GM21786 (cell line): ENCODE results near the gene FYN.

Source experiments
- ATAC-seq: cut with Tn5 transposase; IDR thresholded peaks from one replicate; pipeline ENCODE4 v1.9.1; 2021; ENCODE audit not compliant: unreplicated experiment

The FYN gene

DNA sequence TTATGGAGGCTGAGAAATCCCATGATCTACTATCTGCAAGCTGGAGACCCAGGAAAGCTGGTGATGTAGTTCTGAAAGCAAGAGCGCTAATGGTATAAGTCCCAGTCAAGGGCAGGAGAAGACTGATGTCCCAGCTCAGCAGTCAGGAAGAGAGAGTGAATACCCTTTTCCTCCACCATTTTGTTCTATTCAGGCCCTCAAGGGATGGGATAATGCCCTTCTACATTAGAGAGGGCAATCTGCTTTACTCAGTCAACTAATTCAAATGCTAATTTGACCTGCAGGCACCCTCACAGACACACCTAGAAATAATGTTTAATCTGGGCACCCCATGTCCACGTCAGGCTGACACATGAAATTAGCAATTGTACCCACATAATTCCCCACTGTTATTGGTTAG, 10.8 kb upstream of the FYN start:
- no peak for ATAC-seq

DNA sequence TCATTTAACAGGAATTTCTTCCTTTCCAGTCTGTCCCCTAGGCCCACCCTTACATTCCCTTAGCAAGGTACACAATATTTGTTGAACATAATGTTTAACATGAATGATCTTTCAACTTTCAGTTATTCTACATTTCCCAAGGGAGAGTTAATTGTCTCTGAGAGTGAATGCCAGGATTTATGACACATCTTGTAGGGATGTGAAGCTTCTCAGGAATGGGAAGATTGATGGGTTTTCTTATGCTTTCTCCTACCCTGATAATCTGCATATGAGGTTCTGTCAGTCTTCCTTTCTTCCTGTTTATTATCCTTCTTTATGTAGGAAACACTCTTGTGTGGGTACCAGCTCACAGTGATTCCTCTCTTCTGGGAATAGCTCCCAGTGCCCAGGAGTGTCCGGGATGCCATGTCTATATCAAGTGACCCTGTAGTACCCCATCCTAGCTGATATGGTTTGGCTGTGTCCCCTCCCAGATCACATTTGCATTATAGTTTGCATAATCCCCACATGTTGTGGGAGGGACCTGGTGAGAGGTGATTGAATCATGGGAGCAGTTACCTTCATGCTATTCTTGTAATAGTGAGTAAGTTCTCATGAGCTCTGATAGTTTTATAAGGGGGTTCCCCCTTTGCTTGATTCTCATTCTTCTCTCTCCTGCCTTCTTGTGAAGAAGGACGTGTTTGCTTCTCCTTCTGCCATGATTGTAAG, 7.1 kb upstream of the FYN start:
- ATAC-seq: no peak

DNA sequence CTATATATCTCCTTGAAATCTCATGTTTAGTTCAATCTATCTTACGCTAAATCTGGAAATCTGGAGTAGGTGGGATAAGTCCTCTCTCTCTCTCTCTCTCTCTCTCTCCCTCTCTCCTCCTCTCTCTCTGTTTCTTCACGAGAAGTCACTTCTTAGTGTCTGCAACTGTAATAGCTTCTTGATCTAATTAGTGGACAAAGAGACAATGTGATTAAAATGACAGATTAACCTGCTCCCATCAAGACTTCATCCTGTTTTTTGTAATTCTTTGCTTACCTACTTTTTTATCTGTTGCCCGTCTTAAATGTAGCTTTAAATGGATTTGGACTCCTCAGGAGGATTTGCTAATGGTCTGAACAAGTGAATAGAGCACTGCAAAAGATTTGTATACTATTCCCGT, 2.5 kb upstream of the FYN start:
- ATAC-seq: no peak

DNA sequence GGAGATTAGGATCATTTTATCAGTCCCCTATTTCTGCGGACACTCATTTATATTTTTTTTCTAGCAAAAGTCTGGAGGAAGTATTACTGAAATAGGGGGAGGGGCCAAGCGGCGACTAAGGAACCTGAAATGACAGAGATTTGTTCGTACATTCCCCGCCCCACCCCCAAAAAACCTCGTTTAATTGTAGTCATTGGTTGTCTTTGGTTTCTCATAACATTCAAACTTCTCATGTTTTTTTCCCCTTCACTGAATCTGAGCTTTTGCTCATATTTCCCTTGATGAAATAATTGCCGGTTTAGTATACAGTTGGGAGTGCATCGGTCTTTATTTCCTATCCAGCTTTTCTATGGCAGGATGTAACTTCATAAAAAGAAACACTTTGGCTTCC, 768 bp upstream of the FYN start:
- ATAC-seq: no peak

DNA sequence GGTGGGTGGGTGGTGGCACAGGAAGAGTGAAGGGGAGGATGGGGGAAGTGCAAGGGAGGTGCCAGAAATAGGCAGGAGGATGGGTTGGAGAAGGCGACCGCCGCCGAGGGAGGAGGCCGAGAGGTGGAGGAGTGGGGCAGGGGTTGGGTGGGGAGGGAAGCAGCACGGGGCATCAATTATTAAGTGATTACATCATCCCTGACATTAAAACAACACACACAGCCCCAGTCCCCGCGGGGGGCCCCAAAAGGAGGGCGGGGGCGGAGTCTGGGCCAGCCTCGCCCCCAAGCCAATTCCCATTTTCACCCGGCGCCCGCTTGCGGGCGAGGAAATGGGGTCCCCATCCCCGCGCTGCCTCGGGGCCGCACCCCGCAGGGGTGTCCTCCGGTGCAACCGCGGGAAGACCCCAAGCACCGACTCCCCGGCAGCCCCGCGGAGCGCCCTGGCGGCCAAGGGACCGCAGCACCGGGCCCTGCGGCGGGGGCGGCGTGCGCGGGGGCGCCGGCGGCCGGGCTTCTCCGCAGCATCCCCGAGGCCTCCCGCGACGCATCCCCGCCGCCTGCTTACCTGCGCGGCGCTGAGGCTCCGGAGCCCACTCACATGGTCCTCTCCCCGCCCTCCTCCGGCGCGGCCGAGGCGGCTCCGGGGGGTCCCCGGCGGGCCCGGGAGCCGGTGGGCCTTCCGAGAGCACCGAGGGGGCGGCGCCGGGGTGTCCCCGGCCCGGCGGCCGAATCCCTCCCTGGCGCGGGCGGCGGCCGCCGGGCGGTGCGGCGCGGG, 663 bp downstream of the FYN start:
- peak; percentile 11 for ATAC-seq

DNA sequence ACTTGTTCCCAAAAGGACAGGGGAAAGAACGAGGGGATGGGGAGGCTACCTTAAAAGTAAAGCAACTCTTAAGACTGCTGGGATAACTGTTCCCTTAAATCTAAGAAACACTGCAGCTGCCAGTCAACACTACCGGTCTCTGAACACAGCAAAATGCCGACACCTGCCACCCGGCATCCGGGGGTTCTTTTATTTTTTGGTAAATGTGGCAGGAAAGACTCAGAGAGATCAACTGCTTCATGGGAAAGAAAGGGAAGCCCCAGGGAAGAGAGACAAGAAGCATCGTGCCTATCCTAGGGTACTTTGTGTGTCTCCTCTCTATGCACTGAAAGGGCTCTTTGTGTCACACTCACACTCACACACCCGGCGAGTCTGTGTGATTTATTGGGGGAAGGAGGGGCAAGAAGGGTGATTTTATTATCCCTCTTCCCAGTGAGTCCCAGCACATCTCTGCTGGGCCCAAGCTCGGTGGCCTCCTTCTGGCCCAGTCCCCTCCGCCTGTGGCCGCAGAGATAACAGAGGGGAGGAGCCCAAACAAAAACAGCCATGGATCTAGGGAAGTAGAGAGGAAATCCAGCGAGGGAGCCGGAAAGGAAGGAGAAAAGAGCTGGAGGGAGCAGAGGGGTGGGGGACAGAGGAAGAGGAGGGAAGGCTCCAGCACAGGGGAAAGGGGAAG, 1.4 kb downstream of the FYN start:
- no peak for ATAC-seq

DNA sequence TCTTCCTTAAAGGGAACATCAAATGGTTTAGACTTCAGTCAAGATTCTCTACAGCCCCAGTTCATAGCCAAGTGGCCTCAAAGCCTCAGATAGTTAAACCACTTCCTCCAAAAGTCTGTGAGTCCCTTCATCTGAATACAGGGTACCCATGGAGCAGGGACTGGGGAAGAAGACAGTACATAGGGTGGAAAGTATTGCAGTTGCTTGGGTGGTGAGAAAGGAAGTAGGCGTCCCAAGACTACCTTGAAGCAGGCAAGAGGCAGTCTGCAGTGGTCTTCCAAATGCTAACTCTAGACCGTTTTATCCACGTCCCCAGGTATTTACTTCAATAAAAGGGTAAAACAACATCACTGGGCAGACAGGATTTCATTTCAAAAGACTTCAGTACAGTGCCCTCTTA, 2.0 kb downstream of the FYN start:
- no peak for ATAC-seq

DNA sequence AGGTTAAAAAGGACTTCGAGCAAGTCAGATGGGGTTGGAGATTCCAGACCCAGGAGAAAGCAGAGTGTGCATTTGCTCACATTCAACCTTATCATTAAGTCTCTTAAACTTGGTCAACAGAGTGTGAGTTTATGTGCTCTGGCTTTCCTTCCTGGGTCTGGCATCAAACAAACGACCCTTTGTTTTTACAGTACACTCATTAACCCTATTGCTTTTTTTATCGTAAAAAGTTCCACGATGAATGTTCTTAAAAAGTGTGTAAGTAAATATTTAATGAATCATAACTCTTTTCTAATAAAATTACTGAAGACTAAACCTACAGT, 2.5 kb downstream of the FYN start:
- no peak for ATAC-seq

DNA sequence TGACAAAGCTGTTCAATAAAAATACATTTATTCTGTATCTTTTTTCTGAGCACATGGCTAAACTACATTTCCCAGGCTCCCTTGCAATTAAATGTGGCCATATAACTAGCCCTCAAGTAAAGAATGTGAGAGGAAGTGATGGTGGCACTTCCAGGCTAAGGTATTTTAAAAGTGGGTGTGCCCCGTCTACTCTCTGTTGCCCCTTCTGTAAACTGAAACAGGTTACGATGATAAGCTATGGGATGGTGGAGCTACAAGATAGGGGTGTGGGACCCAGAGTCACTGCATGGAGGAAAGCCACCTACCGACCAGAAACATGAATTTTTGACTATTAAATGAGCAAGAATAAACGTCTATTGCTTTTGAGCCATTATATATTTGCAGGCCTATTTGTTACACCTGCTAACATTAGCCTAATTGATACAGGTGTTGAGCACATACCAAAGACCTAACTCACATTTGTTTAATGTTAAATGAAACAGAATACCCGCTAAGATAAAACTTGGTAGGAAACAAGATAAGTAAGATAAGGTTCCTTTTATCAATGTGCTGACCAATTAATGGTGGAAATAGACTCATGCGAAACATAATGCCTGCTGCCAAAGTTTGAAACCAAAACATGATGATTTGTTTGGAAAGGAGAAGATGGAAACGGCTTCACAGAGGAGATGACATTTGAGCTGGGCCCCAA, 3.1 kb downstream of the FYN start:
- no peak for ATAC-seq

DNA sequence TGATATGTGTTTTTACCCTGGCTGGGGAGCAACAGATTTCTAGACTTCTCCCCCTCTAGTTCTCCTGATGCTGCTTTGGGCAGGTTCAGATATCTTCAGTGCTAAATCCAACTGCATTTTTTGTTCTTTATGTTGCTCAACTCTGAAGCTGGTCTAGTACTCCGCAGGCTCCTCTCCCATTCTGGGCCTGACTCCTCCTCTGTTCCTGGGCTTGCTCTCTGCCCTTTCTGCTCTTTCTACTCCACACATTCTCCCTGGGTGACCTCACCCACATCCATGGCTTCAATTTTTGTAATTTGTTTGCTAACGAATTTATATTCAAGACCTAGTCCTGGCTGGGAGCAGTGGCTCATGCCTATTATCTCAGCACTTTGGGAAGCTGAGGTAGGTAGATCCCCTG, 6.4 kb downstream of the FYN start:
- no peak for ATAC-seq

DNA sequence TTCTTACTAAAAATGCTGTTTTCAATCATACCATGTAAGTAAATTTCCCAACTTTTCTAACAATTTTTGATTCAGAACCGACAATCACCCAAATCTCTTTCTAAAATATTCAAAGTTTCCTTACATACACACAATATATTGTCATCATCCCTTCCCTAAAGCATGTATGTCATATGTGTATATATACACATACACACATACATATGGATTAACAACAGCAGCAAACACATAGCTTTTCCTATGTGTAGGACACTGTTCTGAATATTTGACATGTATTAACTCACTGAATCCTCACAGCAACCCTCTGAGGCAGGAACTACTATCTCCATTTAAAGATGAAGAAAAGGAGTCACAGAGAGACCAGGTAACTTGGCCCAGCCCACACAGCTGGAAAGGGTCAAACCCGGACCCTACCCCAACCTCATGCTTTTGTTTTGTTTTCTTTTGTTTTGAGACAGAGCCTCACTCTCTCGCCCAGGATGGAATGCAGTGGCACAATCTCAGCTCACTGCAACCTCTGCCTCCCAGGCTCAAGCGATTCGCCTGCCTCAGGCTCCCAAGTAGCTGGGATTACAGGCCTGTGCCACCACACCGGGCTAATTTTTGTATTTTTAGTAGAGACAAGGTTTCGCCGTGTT, 7.2 kb downstream of the FYN start:
- no peak for ATAC-seq

DNA sequence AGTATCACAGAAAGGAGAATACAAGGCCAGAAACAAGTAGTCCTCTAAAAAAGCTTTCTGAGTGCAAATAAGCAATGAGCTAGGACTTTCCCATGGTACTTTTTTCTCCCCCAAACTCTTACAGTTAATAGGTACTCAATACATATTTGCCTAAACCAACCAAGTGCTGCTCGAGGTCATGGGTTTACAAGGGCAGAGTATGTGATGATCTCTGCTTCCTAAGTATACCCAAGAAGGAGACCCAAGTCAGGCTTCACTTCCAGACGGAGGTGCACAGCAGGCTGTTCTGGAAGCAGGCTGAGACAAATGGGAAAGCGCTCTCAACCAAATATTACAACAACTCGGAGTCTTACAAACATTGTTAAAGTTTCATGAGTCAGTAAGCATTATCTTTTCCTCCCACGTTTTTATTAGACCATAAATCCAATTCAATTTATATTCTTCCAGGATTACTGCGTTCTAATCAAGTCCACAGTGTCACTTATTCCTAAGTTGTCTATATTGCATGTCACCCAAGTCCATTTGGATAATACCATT, 8.1 kb downstream of the FYN start:
- no peak for ATAC-seq

DNA sequence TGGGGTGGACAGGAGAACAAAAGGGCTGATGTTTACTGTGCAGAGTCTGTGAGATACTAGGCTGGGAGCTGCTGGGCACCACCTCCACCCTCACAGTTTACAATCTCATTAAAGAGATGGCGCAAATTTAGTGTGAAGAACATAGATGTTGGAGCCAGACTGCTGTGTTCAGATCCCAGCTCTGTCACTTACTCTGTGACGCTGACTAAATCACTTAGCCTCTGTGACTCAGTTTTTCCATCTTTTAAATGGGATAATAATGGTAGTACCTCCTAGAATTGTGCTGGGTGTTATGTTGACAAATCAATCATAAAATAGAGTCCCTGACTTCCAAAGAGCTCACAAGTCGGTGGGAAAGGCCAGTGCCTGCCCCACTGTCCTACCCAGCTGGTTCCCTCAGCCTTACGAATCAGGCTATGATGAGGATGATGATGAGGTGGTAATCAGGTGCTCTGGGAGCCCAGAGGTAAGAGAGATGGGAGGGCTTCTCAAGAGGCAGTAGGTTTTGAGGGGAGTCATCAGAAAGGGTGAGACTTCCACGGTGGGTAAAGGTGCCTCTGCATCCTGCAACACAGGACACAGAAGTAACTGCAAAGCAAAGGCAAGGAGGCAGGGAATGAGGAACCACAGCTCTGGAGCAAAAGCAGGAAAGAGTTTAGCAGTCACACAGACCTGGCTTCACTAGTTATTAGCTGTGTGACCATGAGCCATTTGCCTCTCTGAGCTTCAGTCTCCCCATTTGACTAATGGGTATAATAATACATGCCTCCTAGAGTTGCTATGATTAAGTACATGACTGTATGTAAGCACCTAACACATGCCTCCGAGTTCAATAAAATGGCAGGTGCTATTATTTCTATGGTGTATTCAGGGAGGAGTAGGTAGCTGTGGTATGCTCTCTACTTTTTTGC, 8.9 kb downstream of the FYN start:
- no peak for ATAC-seq

DNA sequence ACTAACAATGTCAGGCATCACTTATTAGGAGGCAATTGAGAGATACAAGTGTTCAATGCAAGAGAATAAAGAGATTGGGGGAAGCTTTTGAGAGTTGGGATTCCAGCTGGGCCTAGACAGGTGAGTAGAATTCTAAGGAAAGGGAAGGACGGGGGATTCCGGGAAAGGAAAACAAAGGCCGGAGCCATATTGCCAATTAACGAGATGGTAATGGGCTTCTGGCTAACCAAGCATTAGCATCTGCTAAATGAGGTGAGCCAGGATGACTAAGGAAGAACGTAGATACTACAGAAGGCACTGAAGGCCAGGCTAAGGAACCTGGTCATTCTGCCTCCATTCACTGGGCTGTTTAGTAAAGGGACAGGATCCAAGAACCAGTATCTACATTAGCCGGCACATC, 10.5 kb downstream of the FYN start:
- no peak for ATAC-seq

DNA sequence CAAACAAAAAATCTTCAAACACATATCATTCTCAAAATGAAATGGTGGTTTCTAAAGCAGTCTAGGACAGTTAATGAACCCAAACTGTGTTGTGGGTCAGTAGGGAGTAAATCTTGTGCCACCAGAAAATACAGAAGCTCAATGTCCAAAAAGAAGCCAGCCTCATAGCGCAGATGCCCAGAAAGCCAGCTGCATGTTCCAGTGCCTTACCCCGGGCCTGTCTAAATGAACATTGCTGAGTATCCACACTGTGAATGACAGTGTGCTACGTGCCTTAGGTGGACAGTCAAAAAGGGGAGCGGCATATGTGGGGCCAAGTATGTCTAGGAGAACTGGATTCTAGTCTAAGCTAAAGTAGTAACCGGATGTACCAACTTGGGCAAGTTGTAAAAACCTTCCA, 10.9 kb downstream of the FYN start:
- ATAC-seq: no peak

DNA sequence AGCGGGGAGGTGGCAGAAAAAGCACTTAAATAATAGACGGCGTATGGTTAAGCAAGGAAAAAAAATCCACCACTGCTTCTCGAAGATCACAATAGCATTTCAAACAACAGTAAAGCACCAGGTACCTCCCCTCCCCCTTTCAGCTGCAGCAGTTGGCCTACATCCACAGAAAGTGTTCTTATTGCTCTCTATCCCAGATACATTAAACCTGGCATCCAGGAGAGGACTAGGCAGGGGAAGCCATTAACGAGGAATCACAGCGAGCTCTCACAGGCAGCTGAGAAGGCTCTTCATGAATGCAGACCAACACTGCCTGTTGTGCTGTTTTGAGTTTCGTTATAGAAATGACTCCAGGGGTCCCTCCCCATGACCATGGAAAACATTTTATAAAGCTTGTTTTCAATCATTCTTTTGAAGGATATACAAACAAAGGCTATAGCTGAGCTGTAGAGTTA, 11.8 kb downstream of the FYN start:
- ATAC-seq: no peak

DNA sequence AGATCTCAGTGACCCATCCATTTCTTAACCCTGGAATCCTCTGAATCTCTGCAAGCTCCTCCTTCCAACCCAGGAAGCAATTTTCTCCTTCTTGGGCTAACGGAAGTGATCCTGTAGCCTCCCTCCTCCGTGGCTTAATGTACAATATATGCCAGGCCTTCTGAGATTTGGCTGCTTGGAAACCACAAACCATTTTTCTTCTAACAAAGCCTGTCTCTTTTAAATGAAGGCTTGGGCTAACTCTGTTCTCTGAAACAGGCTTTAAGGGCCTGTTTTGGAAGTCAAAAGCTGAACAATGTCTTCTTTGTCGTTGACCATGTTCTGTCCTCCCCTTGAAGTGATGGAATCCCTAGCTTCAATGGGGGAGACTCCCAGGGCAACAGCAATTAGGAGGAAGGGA, 14.9 kb downstream of the FYN start:
- ATAC-seq: no peak

DNA sequence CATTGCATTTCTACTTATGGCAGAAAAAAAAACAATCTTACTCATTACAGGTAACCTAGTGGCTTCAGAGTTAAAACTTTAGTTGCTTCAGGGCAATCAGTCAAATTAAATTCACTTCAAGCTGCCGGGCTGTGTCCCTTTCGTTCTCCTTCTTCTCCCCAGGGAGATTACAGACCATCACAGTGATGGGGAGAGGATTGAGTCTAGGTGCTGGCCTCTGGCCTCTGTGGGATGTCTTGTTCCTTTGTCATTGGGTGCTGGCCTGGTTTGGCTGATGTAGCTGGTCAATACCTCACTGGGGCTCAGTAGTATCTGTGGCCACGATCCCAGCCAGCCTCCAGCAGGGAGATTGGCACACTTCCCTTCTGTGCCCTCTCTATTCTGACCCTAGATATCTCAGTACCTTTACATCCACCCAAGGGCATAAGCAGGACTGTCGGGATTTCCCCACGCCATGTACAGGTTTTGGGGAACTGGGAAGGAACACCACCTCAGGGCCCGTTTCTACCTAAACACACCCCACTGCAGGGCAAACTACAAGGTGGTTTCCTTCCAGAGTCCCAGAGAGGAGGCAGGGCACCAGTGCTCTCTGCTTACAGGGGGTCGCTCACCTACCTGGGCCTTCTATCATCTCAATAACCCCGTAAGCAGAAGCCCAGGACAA, 15.4 kb downstream of the FYN start:
- no peak for ATAC-seq

DNA sequence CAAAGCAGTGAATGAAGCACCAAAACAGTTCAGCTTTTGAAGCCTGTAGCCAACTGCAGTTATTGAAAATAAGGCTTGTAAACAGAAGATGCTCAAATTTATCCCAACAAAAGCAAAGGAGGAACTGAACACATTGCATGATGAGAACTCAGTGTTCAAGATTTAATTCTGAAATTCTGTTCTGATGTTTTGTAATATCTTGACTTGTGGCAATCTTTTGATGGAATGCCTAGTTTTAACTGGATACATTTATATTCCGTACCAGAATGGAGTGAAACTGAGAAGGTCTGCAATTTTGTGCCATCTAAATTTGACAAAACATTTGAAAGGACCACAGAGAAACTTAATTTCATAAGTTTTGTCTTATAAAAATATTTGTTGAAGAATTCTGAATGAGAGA, 17.5 kb downstream of the FYN start:
- no peak for ATAC-seq
